Liver (tissue), 3 donors: ENCODE data around the gene ARFGAP2.

Experiments used
- ATF3 ChIP-seq: IDR thresholded peaks from 2 replicates; pipeline ENCODE4 v1.6.1; 2016; ENCODE audit warnings: antibody characterized with exemption
- CTCF ChIP-seq: fragments of 150-350 bp; IDR thresholded peaks from 2 replicates; pipeline ENCODE4 v1.5.1; 2017; ENCODE audit warnings: improper control_type of control experiment, low read depth, low read length; ENCODE audit not compliant: missing input control
- YY1 ChIP-seq: IDR thresholded peaks from 2 replicates; pipeline ENCODE4 v1.6.1; 2016; ENCODE audit warnings: antibody characterized with exemption, mild to moderate bottlenecking
- donor health status: healthy.
- donor health status: healthy.

DNA sequence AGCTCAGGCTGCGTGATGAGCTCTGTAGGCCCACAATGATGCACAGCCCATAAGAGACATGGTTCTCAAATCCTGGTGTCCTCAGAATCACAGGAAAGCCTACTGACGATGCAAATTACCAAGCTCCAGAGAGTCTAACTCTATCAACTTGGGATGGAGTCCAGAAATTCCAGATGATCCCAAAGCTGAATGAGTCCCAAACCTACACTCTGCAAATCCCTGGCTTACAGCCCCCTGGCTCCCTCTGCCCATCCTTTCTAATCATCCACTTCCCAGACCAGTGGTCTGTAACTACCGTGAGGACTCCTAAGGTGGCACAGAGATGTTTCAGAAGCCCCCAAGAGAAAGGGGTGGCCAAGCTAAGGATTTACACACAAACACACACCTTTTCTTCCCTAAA lies 13.5 kb downstream of the ARFGAP2 start:
- TF ChIP-seq YY1 (no peak), CTCF (no peak), ATF3 (no peak)
